GM15510 (cell line): Measurements from ENCODE around the gene PEX7.

Experiments used
- POLR2A ChIP-seq: IDR thresholded peaks from 3 replicates; pipeline ENCODE4 v1.6.1; 2011; ENCODE audit warnings: borderline replicate concordance; ENCODE audit not compliant: insufficient read length; ENCODE audit errors: extremely low read depth

PEX7 gene

GRCh38 chr6:136920216-136920615 lies 97.8 kb downstream of the PEX7 start:
- no peak for TF ChIP-seq POLR2A

- no peak for TF ChIP-seq POLR2A
These were observed 98.4 kb downstream of the PEX7 start for GRCh38 chr6:136920671-136921380.

DNA sequence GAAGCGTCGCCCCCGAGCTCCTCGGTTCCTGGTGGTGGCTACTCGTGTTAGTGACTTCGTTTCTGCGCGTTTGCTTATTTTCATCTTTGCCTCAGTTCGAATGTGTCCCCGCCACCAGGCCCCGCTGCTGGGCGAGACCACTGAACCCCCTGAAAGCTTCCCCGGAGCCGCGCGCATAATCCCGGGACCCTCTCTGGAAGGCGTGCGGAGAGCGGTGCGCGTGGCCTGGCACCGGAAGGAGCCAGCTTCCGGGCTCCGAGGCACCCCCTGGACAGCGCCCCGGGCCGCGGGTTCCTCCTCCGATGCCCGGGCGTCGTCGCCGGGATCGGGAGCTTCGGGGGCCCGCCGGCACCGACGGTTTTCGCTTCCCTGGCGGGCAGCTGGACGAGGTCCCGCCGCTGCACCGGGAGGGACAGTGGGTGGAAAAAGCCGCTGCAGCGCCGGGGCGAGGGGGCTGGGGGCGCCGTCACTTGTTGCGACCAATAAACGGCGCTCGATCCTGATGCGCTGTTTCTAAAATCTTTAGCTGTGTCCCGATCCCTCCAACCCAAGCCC lies 99.1 kb downstream of the PEX7 start:
- no peak for TF ChIP-seq POLR2A

GRCh38 chr6:136921936-136922684 lies 99.7 kb downstream of the PEX7 start, which contains the start of gene SLC35D3:
TSS of gene SLC35D3 (plus strand) at chr6:136922301. CDS start at chr6:136922429, 128 bp downstream.
- no peak for TF ChIP-seq POLR2A

GRCh38 chr6:136922685-136923006 lies 100.3 kb downstream of the PEX7 start:
- TF ChIP-seq POLR2A, result no peak

- no peak for TF ChIP-seq POLR2A
These were observed 100.9 kb downstream of the PEX7 start for GRCh38 chr6:136923116-136923953.

DNA sequence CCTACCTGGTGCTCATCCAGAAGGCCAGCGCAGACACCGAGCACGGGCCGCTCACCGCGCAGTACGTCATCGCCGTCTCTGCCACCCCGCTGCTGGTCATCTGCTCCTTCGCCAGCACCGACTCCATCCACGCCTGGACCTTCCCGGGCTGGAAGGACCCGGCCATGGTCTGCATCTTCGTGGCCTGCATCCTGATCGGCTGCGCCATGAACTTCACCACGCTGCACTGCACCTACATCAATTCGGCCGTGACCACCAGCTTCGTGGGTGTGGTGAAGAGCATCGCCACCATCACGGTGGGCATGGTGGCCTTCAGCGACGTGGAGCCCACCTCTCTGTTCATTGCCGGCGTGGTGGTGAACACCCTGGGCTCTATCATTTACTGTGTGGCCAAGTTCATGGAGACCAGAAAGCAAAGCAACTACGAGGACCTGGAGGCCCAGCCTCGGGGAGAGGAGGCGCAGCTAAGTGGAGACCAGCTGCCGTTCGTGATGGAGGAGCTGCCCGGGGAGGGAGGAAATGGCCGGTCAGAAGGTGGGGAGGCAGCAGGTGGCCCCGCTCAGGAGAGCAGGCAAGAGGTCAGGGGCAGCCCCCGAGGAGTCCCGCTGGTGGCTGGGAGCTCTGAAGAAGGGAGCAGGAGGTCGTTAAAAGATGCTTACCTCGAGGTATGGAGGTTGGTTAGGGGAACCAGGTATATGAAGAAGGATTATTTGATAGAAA lies 101.7 kb downstream of the PEX7 start:
- no peak for TF ChIP-seq POLR2A

DNA sequence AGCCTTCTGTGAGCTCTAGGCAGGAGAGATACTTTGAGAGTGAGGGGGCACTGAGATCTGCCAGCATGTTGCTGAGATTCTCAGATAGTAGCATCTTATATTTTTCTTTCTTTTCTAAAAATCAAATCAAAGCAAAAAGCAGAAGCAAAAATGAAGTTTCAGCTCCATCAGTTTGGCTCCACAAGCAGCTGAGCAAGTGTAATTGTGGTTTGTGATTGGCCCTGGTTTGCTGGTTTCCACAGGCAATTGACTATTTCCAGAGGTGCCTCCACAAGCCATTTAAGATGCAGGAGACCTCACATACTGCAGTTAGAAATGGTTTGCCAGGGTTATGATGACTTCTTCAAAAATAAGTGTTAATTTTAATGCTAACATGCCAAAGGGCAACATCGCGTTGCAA lies 104.0 kb downstream of the PEX7 start:
- TF ChIP-seq POLR2A, result no peak

- TF ChIP-seq POLR2A, result no peak
These were observed 104.9 kb downstream of the PEX7 start for GRCh38 chr6:136927292-136927691.

- no peak for TF ChIP-seq POLR2A
These were observed 108.1 kb downstream of the PEX7 start for GRCh38 chr6:136930528-136930927.

DNA sequence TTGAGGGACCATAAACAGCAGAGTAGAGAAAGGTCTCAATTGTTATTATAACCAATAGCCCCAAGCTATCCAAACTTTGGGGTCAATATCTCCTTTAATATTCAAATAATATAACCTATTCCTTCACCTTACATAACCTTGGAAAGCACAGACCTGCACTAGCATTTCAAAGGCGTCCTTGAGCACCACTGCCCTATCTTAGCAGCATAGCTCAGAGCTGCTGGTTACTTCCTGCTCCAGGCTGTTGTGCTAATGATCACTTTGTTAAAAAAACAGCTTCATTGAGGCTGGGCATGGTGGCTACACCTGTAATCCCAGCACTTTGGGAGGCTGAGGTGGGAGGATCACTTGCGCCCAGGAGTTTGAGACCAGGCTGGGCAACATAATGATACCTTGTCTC lies 110.2 kb downstream of the PEX7 start:
- TF ChIP-seq POLR2A, result no peak

DNA sequence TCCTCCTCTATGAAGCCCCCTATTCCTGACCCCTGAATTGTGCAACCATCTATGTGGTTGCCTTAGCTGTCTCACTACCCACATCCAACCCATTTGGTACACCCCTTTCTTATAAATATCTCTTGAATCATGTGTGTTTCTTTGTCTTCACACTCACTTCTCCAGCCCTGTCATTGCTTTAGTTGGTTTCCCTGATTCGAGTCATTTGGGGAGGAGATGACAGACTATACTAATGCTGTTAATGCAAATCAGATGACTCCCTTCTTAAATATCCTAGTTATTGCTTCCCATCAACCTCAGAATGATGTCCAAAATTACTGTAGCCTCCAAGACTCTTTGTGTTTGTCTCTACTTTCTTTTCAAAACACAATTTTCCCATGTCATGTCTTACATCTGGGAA lies 122.7 kb downstream of the PEX7 start:
- TF ChIP-seq POLR2A, result no peak

GRCh38 chr6:136945711-136946121 lies 123.3 kb downstream of the PEX7 start:
- TF ChIP-seq POLR2A, result no peak

DNA sequence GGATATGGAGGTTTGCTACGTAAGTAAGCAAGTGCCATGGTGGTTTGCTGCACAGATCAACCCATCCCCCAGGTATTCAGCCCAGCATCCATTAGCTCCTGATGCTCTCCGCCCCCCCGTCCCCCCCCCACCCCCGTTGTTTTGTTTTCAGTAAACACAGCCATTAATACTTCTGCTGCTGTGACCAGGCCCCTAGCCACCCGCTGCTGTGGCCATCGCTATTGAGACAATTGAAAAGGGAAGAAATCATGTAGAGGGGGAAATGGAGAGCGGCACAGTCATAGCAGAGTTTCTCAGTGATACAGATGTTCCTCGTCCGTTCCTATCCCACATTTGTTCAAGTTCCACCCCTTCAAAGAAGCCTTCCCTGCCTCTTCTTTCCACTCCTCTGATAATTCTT lies 124.6 kb downstream of the PEX7 start:
- no peak for TF ChIP-seq POLR2A
